Measurements from ENCODE around the gene PRPS1. TPM values are rescaled to one million over a fixed set of nuclear protein-coding genes. Genes with fewer than 3 reads are reported as not detected.

Gene PRPS1
- total RNA-seq, 1 experiment from 2014 or later = 126 TPM

DNA sequence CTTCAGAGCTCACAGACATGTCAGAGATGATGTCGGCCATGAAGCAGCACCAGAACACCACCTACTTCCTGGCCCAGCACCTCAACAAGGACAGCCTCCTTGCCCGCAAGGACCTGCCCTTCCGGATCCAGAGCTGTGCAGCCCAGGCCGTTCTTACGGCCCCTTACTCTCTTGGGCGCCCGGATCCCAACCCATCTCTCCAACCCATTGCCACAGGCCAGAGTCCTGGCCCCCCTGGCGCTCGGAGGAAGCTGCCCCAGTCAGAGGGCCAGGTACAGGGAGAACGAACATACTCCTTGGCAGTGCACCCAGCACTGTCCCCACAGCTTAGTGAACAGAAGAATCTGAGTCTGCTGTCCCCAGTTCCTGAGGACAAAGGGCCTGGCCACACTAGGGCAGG, 27.9 kb upstream of the PRPS1 start (continued):
- no peak for TF ChIP-seq ZNF532 (CRISPR knock-in tag; IDR thresholded peaks at IDR 0.05; ENCODE audit: borderline replicate concordance)

GRCh38 chrX:107601326-107601725, 27.0 kb upstream of the PRPS1 start:
- Mint-ChIP-seq H3K9me3 (no peaks in the 10 kb centered on the region), H3K4me1 (peaks cover 20% of the 10 kb centered on the region), H3K27me3 (ENCODE audit: low read depth) (no peaks in the 10 kb centered on the region), H3K4me3 (no peak overlapping the region), H3K36me3 (peaks cover 2% of the 10 kb centered on the region; the same call in 1 of the 2 replicates), H3K27ac (no peak overlapping the region)
- CTCF ChIA-PET = no interaction called here
- DNase-seq (ENCODE audit: low spot score) (no peak), ATAC-seq (no peak)
- POLR2A ChIA-PET = no interaction called here
- TF ChIP-seq AFF4 (CRISPR knock-in tag; IDR thresholded peaks at IDR 0.05; ENCODE audit: borderline replicate concordance) (no peak), ARID4B (CRISPR knock-in tag; IDR thresholded peaks at IDR 0.05; ENCODE audit: borderline replicate concordance) (no peak), ZNF532 (CRISPR knock-in tag; IDR thresholded peaks at IDR 0.05; ENCODE audit: borderline replicate concordance) (no peak), ZSCAN18 (CRISPR knock-in tag; IDR thresholded peaks at IDR 0.05) (no peak), SOX15 (CRISPR knock-in tag; IDR thresholded peaks at IDR 0.05) (no peak), GTF2I (CRISPR knock-in tag; conservative IDR thresholded peaks at IDR 0.05) (no peak), ATF1 (CRISPR knock-in tag; IDR thresholded peaks at IDR 0.05) (no peak)
- TF ChIP-seq, protein P1, sequence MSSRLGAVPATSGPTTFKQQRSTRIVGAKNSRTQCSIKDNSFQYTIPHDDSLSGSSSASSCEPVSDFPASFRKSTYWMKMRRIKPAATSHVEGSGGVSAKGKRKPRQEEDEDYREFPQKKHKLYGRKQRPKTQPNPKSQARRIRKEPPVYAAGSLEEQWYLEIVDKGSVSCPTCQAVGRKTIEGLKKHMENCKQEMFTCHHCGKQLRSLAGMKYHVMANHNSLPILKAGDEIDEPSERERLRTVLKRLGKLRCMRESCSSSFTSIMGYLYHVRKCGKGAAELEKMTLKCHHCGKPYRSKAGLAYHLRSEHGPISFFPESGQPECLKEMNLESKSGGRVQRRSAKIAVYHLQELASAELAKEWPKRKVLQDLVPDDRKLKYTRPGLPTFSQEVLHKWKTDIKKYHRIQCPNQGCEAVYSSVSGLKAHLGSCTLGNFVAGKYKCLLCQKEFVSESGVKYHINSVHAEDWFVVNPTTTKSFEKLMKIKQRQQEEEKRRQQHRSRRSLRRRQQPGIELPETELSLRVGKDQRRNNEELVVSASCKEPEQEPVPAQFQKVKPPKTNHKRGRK (CRISPR knock-in tag; IDR thresholded peaks at IDR 0.05; ENCODE audit: borderline replicate concordance) = no peak
- TF ChIP-seq, protein P2, sequence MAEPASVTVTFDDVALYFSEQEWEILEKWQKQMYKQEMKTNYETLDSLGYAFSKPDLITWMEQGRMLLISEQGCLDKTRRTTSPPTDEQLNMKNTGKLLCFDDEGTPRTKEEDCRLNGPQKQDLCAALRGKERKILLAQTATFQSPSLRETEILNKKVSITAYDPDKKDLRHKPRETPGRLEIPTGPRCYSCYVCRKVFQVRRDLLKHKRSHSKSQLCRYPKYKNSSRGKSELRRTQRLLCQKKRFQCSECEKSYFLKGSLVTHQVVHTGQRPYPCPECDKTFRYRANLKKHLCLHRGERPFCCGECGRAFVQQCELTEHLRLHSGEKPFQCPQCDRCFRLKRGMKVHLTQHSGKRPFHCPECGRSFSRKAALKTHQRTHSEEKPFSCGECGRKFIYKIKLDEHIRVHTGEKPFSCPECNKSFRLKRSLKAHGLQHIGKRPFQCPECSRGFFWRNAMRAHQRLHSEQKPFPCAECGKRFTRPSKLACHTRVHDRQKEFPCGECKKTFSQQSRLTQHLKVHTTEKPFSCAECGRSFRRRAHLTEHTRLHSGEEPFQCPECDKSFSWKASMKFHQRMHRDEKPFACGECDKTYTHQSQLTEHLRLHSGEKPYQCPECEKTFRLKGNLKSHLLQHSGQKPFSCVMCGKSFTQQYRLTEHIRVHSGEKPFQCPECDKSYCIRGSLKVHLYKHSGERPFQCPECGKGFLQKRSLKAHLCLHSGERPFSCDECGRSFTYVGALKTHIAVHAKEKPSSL (CRISPR knock-in tag; conservative IDR thresholded peaks at IDR 0.05) = no peak
